Neural progenitor cell (in vitro differentiated cells): ENCODE data around the gene RASGRF1. TPM values are rescaled to one million over a fixed set of nuclear protein-coding genes. Genes with fewer than 3 reads are reported as not detected.

ENCODE experiments used
- DNase-seq: peaks from one replicate; pipeline ENCODE4 v3.0.0-alpha.2; 2016; ENCODE audit warnings: low spot score
- H2AFZ ChIP-seq: fragments of 200-600 bp; sonication (generic); replicated peaks from 2 replicates; pipeline ENCODE4 v1.6.1; 2016; ENCODE audit warnings: antibody characterized with exemption
- H3F3A ChIP-seq: fragments of 200-600 bp; sonication (generic); 2 replicates; pipeline ENCODE4 v1.6.1; 2016; ENCODE audit warnings: antibody characterized with exemption, low read depth
- H3K27ac ChIP-seq: fragments of 200-600 bp; sonication (generic); 2 replicates; pipeline ENCODE4 v1.5.1; 2016; ENCODE audit warnings: mild to moderate bottlenecking
- H3K27me3 ChIP-seq: fragments of 200-600 bp; sonication (generic); 2 replicates; pipeline ENCODE4 v1.6.1; 2016; ENCODE audit warnings: mild to moderate bottlenecking, moderate library complexity
- H3K36me3 ChIP-seq: fragments of 200-600 bp; sonication (generic); 2 replicates; pipeline ENCODE4 v1.5.1; 2016
- H3K4me1 ChIP-seq: fragments of 200-600 bp; sonication (generic); 2 replicates; pipeline ENCODE4 v1.6.1; 2016; ENCODE audit warnings: mixed run types
- H3K4me2 ChIP-seq: fragments of 200-600 bp; sonication (generic); 2 replicates; pipeline ENCODE4 v1.6.1; 2016
- H3K4me3 ChIP-seq: fragments of 200-600 bp; sonication (generic); 2 replicates; pipeline ENCODE4 v1.5.1; 2016
- H3K79me2 ChIP-seq: fragments of 200-600 bp; sonication (generic); 2 replicates; pipeline ENCODE4 v1.6.1; 2016; ENCODE audit warnings: low read depth
- H3K9ac ChIP-seq: fragments of 200-600 bp; sonication (generic); 2 replicates; pipeline ENCODE4 v1.6.1; 2016
- H3K9me3 ChIP-seq: fragments of 200-600 bp; sonication (generic); 2 replicates; pipeline ENCODE4 v1.5.1; 2016; ENCODE audit warnings: low read depth
- H4K20me1 ChIP-seq: fragments of 200-600 bp; sonication (generic); 2 replicates; pipeline ENCODE4 v1.6.1; 2016; ENCODE audit warnings: low read depth
- H3K27ac Mint-ChIP-seq: 3 replicates; pipeline ENCODE4 v1.8.0; 2021; ENCODE audit warnings: mixed read lengths
- H3K27me3 Mint-ChIP-seq: 2 replicates; pipeline ENCODE4 v1.8.0; 2022; ENCODE audit warnings: low read depth, mild to moderate bottlenecking, inconsistent platforms, moderate library complexity, mixed read lengths; ENCODE audit not compliant: insufficient read depth
- H3K36me3 Mint-ChIP-seq: 3 replicates; pipeline ENCODE4 v1.8.0; 2021; ENCODE audit warnings: mixed read lengths
- H3K4me1 Mint-ChIP-seq: 3 replicates; pipeline ENCODE4 v1.8.0; 2021; ENCODE audit warnings: mixed read lengths
- H3K4me3 Mint-ChIP-seq: 3 replicates; pipeline ENCODE4 v1.8.0; 2021; ENCODE audit warnings: mild to moderate bottlenecking, moderate library complexity, mixed read lengths
- H3K9me3 Mint-ChIP-seq: 3 replicates; pipeline ENCODE4 v1.8.0; 2020; ENCODE audit warnings: mixed read lengths
- EZH2 ChIP-seq: fragments of 200-600 bp; sonication (generic); IDR thresholded peaks from 2 replicates; pipeline ENCODE4 v1.6.1; 2017; ENCODE audit warnings: antibody characterized with exemption, mild to moderate bottlenecking, moderate library complexity
- EZH2phosphoT487 ChIP-seq: fragments of 200-600 bp; sonication (generic); IDR thresholded peaks from 2 replicates; pipeline ENCODE4 v1.6.1; 2017; ENCODE audit warnings: antibody characterized with exemption
- total RNA-seq: library from RNA; depleted of rRNA; stranded (reverse); fragments of >200 nt; gene quantifications from 2 replicates; pipeline ENCODE4 v1.2.3, GENCODE V29; 2015; ENCODE audit warnings: low replicate concordance
- TF ChIP-seq, protein P1 (sequence below): fragments of 200-600 bp; sonication (generic); IDR thresholded peaks from 2 replicates; pipeline ENCODE4 v1.5.1; 2017; ENCODE audit warnings: antibody characterized with exemption, mild to moderate bottlenecking

Gene RASGRF1
- total RNA-seq, 1 donor from 2014 or later = 0.22 TPM

DNA sequence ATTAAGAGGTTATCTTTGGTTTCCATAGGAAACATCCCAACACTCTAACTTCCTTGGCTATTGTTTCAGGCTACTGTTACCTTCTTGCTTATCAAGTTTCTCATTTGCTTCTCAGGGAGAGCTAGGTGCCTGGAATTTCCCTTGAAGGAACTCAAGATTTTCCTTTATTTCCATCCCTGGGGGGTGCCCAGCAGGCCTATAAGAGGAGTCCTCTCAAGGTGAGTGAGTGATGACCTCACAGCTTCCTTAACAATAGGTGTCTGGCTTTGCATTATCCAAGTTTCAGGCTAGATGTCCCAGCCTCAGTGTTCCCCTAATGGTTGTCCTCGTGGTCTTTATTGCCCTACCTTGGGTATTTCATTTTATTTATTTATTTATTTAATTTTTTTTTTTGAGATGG, 133.6 kb downstream of the RASGRF1 start:
- Histone ChIP-seq H4K20me1 (no peaks in the 10 kb centered on the region), H3K27ac (no peak overlapping the region), H3K4me3 (no peak overlapping the region), H3K79me2 (no peaks in the 10 kb centered on the region), H3K27me3 (no peaks in the 10 kb centered on the region), H2AFZ (no peak overlapping the region), H3K9me3 (no peaks in the 10 kb centered on the region), H3F3A (no peaks in the 10 kb centered on the region), H3K9ac (no peak overlapping the region), H3K4me2 (no peak overlapping the region), H3K36me3 (no peaks in the 10 kb centered on the region), H3K4me1 (no peaks in the 10 kb centered on the region)
- Mint-ChIP-seq H3K36me3 (no peaks in the 10 kb centered on the region), H3K4me1 (peaks cover 2% of the 10 kb centered on the region), H3K27me3 (peaks cover 4% of the 10 kb centered on the region), H3K4me3 (no peak overlapping the region), H3K27ac (no peak overlapping the region), H3K9me3 (no peaks in the 10 kb centered on the region)
- TF ChIP-seq, protein P1, sequence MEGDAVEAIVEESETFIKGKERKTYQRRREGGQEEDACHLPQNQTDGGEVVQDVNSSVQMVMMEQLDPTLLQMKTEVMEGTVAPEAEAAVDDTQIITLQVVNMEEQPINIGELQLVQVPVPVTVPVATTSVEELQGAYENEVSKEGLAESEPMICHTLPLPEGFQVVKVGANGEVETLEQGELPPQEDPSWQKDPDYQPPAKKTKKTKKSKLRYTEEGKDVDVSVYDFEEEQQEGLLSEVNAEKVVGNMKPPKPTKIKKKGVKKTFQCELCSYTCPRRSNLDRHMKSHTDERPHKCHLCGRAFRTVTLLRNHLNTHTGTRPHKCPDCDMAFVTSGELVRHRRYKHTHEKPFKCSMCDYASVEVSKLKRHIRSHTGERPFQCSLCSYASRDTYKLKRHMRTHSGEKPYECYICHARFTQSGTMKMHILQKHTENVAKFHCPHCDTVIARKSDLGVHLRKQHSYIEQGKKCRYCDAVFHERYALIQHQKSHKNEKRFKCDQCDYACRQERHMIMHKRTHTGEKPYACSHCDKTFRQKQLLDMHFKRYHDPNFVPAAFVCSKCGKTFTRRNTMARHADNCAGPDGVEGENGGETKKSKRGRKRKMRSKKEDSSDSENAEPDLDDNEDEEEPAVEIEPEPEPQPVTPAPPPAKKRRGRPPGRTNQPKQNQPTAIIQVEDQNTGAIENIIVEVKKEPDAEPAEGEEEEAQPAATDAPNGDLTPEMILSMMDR = no peak
- TF ChIP-seq EZH2phosphoT487 = no peak
- TF ChIP-seq EZH2 = no peak
- no peak for DNase-seq

DNA sequence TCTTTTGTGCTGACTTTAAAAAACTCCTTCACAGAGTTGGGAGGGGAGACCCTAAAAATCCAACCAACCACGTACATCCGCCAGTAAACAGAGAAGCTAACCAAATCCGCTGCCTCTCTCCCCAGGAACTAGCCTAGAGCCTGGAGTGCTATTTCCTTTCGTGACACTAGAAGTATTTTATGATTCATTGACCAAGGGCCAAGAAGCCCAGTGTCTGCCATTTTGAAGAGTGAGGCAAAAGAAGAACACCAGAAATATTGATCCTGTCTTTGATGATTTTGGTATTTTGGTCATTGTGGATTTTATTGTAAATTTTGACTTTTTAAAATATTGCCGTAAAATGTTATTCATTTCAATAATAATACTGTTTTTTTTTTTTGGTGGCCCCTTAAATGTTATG, 135.2 kb downstream of the RASGRF1 start:
- no peak overlapping the region for H3K4me3 Mint-ChIP-seq
- DNase-seq = no peak
- H3K27ac Mint-ChIP-seq = no peak overlapping the region
- Histone ChIP-seq H3K36me3 (no peaks in the 10 kb centered on the region), H3K9me3 (no peaks in the 10 kb centered on the region), H3K27me3 (no peaks in the 10 kb centered on the region), H3K4me2 (no peak overlapping the region), H2AFZ (no peak overlapping the region), H3F3A (no peaks in the 10 kb centered on the region), H3K4me1 (no peaks in the 10 kb centered on the region), H3K79me2 (no peaks in the 10 kb centered on the region), H3K9ac (no peak overlapping the region), H3K4me3 (no peak overlapping the region), H3K27ac (no peak overlapping the region), H4K20me1 (no peaks in the 10 kb centered on the region)
- H3K36me3 Mint-ChIP-seq = no peaks in the 10 kb centered on the region
- TF ChIP-seq EZH2phosphoT487 (no peak), EZH2 (no peak)
- TF ChIP-seq, protein P1 = no peak
- peaks cover 10% of the 10 kb centered on the region for H3K4me1 Mint-ChIP-seq
- H3K9me3 Mint-ChIP-seq = no peaks in the 10 kb centered on the region
- H3K27me3 Mint-ChIP-seq = peaks cover 7% of the 10 kb centered on the region

DNA sequence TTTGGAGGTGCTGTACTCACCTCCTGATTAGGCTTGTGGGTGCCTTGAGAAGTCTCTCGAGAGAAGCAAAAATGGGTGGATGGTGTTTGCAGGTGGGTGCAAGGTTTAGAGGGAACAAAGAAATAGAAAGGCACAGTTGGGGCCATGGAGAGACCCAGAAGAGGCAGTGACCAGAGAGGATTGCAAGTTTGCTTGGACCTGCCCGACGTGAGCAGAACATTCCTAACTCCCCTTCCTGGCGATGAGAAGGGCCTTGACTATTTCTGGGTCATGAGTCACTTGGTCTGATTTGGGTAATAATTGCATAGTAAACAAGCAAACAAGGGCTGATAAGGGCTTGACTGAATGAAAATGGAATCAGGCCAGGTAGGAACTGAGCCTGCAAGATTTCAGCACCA, 138.7 kb downstream of the RASGRF1 start:
- H3K9me3 ChIP-seq = no peaks in the 10 kb centered on the region
- no peak overlapping the region for H3K27ac ChIP-seq
- H4K20me1 ChIP-seq = no peaks in the 10 kb centered on the region
- Mint-ChIP-seq H3K36me3 (no peaks in the 10 kb centered on the region), H3K4me1 (peaks cover 8% of the 10 kb centered on the region), H3K4me3 (no peak overlapping the region), H3K27ac (no peak overlapping the region), H3K9me3 (no peaks in the 10 kb centered on the region), H3K27me3 (peaks cover 9% of the 10 kb centered on the region)
- no peak for TF ChIP-seq EZH2
- no peaks in the 10 kb centered on the region for H3K36me3 ChIP-seq
- DNase-seq = no peak
- H3K27me3 ChIP-seq = peaks cover 9% of the 10 kb centered on the region
- H3K79me2 ChIP-seq = no peaks in the 10 kb centered on the region
- H3F3A ChIP-seq = no peaks in the 10 kb centered on the region
- no peaks in the 10 kb centered on the region for H3K4me1 ChIP-seq
- no peak overlapping the region for H3K4me2 ChIP-seq
- H3K9ac ChIP-seq = no peak overlapping the region
- H3K4me3 ChIP-seq = no peak overlapping the region
- no peak overlapping the region for H2AFZ ChIP-seq

DNA sequence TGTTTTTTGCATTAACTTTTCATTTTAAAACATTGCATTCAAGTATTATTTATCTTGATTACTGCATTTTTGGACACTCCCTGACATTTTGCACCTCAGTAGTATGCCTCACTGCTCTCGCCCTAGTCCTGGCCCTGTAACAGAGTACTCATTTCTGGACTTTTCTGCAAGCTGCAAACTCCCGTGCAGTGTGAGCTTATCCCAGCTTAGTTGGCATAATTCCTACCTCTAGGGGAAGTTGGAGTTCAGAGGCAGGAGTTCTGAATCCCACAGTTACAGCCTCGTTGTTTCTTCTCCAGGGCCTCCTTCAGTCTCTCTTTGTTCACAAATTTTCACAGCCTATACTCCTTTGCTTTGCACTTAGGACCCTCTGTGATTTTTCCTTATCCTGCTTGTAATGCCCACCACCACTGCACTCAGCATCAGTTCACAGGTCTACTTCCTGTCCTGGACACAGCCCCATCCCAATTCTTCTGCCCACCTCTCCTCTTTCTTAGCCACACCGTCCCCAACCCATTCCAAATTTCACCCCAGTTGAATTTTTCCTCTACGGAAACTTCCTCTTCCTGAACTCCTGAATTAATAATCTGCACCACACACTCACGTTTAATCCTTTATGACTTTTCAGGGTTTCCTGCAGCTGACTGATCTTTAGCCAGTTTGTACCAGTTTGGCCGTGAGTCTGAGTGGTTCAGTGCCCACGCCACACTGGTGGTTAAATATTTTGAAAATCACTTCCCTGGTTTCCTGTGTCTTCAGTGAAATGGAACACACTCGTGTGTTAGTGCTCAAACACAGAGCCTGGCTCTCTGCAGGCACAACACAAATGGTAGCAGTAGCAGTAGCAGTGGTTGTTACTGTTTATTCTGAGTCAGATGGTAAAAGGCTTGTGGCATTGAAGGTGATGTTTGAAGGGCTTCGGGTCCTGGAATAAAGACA, 139.4 kb downstream of the RASGRF1 start:
- peaks cover 8% of the 10 kb centered on the region for H3K4me1 Mint-ChIP-seq
- Histone ChIP-seq H3K4me2 (no peak overlapping the region), H3K9ac (no peak overlapping the region), H2AFZ (no peak overlapping the region), H3K79me2 (no peaks in the 10 kb centered on the region), H3K36me3 (no peaks in the 10 kb centered on the region), H3K4me1 (no peaks in the 10 kb centered on the region), H3F3A (no peaks in the 10 kb centered on the region), H3K27me3 (peaks cover 15% of the 10 kb centered on the region), H3K9me3 (no peaks in the 10 kb centered on the region), H3K4me3 (no peak overlapping the region), H4K20me1 (no peaks in the 10 kb centered on the region), H3K27ac (no peak overlapping the region)
- H3K36me3 Mint-ChIP-seq = no peaks in the 10 kb centered on the region
- no peaks in the 10 kb centered on the region for H3K9me3 Mint-ChIP-seq
- DNase-seq = no peak
- TF ChIP-seq, protein P1 = no peak
- no peak for TF ChIP-seq EZH2phosphoT487
- no peak for TF ChIP-seq EZH2
- no peak overlapping the region for H3K4me3 Mint-ChIP-seq
- peaks cover 9% of the 10 kb centered on the region for H3K27me3 Mint-ChIP-seq
- H3K27ac Mint-ChIP-seq = no peak overlapping the region
